Ovary (tissue), 9 donors: Measurements from ENCODE around the gene CCT3. TPM values are rescaled to one million over a fixed set of nuclear protein-coding genes. Genes with fewer than 3 reads are reported as not detected.

ENCODE experiments used
- DNase-seq, 5 donors: peaks; one replicate each; pipeline ENCODE4 v3.0.0-alpha.2; 2019 to 2020
- H3K27ac ChIP-seq, 2 donors: fragments of 200-600 bp; one replicate each; pipeline versions ENCODE4 v1.5.1 to v1.8.0; 2019 to 2022
- H3K27me3 ChIP-seq: fragments of 200-600 bp; one replicate; pipeline ENCODE4 v1.8.0; 2022
- H3K36me3 ChIP-seq: fragments of 200-600 bp; sonication (generic); one replicate; pipeline ENCODE4 v1.5.1; 2019
- H3K4me1 ChIP-seq: one replicate; pipeline ENCODE4 v1.8.1; 2013; ENCODE audit warnings: mild to moderate bottlenecking, moderate library complexity; ENCODE audit not compliant: insufficient read depth
- H3K4me3 ChIP-seq: fragments of 200-600 bp; sonication (generic); one replicate; pipeline ENCODE4 v1.5.1; 2017
- H3K9me3 ChIP-seq, 2 donors: fragments of 200-600 bp in 1 of 2; sonication (generic) in 1 of 2; one replicate each; pipeline versions ENCODE4 v1.5.1 to v1.8.1; 2013 to 2019; ENCODE audit warnings: mild to moderate bottlenecking in 1 of 2, moderate library complexity in 1 of 2
- EP300 ChIP-seq: sonication (generic); formaldehyde crosslinking; IDR thresholded peaks from one replicate; pipeline ENCODE4 v1.6.1; 2017; ENCODE audit warnings: antibody characterized with exemption
- POLR2A ChIP-seq: fragments of 450-650 bp; IDR thresholded peaks from one replicate; pipeline ENCODE4 v1.6.1; 2017; ENCODE audit warnings: antibody characterized with exemption, mild to moderate bottlenecking, moderate library complexity
- WGBS, 3 donors: extraction: QIAGEN DNeasy Blood & Tissue Kit in 1 of 3; methylation state at CpG; one replicate each; pipeline versions ENCODE4 v1.1.5 to v1.1.7; 2013 to 2017; 5-methylcytosine and 5-hydroxymethylcytosine counted together
- intact Hi-C, 4 donors: fragments of 100-400 bp; cut with DNase I; formaldehyde crosslinking; loops; one replicate each; pipeline versions ENCODE4 v1.11.0 to v1.15.1; 2022 to 2023
- polyA plus RNA-seq, 2 donors: library from polyadenylated mRNA; stranded (reverse); fragments of 200-250 nt in 1 of 2; fragments of 350-450 nt in 1 of 2; fragmentation: Illumina TruSeq in 1 of 2; extraction: RNeasy Lipid Tissue Mini Kit (QIAGEN cat#74804) in 1 of 2; gene quantifications; one replicate each; pipeline ENCODE4 v1.2.3, GENCODE V29; 2013 to 2014
- total RNA-seq, 7 donors: library from RNA; depleted of rRNA in 2 of 7; stranded (reverse); fragments of >200 nt in 2 of 7; fragmentation: NEBNext Ultra II Directional in 3 of 7; extraction: Animal tissue kit (Norgen Biotek cat#: 25700) in 3 of 7; gene quantifications; one replicate each; pipeline versions ENCODE4 v1.1.0 to v1.2.4, GENCODE V29; 2016 to 2023
- TF ChIP-seq, protein P1 (sequence below), 3 donors: fragments of 450-650 bp in 2 of 3; fragments of 200-600 bp in 1 of 3; IDR thresholded peaks; one replicate each; pipeline versions ENCODE4 v1.5.1 to v1.8.0; 2016 to 2022; ENCODE audit warnings: antibody characterized with exemption in 3 of 3, mild to moderate bottlenecking in 1 of 3
- donor health status: DM: no; HTN: no; CAD: no; lungs with moderate emphysema.
- donor health status: DM: no; HTN: no; CAD: no.
- donor health status: Bipolar disorder and iron deficiency.
- donor health status: DM: yes; HTN: yes; CAD: no.
- donor health status: DM: no; HTN: no; CAD: no.
- donor health status: DM: yes; HTN: yes; CAD: no.

The CCT3 gene
- total and polyA plus RNA-seq, 9 donors: 119 to 230 (median 175) TPM

DNA sequence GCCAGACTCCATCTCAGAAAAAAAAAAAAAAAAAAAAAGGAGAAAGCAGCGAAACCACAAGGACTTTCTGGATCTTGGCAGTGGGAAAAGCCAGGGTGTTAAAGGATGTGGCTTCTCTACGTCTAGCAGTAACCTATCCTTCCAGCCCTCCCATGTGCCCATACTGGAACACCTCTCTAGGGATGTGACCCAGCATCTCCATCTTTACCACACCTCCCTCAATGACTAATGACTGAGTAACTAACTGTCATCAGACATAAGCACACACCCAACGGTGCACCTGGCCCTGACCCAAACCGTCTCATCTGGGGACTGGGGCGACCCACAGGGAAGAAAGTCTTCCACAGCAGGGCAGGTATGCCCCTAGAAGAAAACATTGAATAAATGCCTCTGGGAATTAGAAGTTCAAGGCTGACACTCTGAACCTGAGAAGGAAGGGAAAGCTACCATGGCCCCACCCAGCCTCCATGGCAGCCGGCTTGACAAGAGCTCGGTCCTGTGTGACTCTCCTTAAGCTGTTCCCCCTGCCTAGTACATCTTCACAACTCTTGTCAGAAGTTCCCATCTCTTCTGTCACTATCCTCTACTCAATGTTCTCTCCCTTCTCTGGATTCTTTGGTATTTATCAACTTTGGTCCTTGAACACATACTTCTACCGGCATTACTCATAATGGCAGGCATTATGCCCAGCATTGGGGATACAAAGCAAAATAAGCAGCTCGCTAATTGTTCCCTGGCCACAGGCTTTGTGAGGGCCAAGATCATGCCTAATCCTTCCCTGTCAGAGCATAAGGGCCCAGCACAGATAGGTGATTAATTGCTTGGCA, 75.4 kb downstream of the CCT3 start:
- DNase-seq: no peak
- 57 to 64% (median 62%) methylated on average over 9 of the region's 9 CpGs for WGBS, 3 donors
- Histone ChIP-seq H3K9me3 (no peaks in the 10 kb centered on the region), H3K27me3 (no peaks in the 10 kb centered on the region), H3K27ac (no peak overlapping the region), H3K36me3 (no peaks in the 10 kb centered on the region), H3K4me1 (no peaks in the 10 kb centered on the region), H3K4me3 (no peak overlapping the region)
- intact Hi-C loops: no loop called here
- TF ChIP-seq, protein P1, sequence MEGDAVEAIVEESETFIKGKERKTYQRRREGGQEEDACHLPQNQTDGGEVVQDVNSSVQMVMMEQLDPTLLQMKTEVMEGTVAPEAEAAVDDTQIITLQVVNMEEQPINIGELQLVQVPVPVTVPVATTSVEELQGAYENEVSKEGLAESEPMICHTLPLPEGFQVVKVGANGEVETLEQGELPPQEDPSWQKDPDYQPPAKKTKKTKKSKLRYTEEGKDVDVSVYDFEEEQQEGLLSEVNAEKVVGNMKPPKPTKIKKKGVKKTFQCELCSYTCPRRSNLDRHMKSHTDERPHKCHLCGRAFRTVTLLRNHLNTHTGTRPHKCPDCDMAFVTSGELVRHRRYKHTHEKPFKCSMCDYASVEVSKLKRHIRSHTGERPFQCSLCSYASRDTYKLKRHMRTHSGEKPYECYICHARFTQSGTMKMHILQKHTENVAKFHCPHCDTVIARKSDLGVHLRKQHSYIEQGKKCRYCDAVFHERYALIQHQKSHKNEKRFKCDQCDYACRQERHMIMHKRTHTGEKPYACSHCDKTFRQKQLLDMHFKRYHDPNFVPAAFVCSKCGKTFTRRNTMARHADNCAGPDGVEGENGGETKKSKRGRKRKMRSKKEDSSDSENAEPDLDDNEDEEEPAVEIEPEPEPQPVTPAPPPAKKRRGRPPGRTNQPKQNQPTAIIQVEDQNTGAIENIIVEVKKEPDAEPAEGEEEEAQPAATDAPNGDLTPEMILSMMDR (IDR thresholded peaks at IDR 0.05): no peak
- TF ChIP-seq POLR2A (no peak), EP300 (no peak)

DNA sequence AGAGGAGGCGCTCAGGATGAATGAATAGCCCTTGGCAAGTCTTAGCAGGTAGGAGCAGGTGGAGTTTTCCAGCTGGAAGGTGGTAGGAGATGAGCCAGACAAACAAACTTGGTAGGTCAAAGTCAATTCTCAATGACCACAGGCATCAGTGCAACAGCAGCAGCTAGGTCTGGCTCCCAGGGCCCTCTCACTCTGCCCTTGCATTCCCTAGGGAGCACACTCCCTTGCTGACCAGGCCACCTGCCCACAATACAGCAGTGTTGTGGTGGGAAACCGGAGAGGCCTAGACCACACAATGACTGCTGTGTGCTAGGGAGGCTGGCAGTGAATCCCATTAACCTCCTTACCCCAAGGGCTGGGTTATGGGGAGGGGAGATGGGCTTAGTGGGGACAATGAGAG, 77.2 kb downstream of the CCT3 start:
- intact Hi-C loops: no loop called here
- Histone ChIP-seq H3K36me3 (no peaks in the 10 kb centered on the region), H3K4me1 (no peaks in the 10 kb centered on the region), H3K9me3 (no peaks in the 10 kb centered on the region), H3K27me3 (no peaks in the 10 kb centered on the region), H3K4me3 (no peak overlapping the region), H3K27ac (no peak overlapping the region)
- 81 to 93% (median 89%) methylated on average over 2 of the region's 2 CpGs for WGBS, 3 donors
- no peak for TF ChIP-seq EP300
- TF ChIP-seq, protein P1 (IDR thresholded peaks at IDR 0.05): no peak
- TF ChIP-seq POLR2A: no peak
- DNase-seq: no peak

DNA sequence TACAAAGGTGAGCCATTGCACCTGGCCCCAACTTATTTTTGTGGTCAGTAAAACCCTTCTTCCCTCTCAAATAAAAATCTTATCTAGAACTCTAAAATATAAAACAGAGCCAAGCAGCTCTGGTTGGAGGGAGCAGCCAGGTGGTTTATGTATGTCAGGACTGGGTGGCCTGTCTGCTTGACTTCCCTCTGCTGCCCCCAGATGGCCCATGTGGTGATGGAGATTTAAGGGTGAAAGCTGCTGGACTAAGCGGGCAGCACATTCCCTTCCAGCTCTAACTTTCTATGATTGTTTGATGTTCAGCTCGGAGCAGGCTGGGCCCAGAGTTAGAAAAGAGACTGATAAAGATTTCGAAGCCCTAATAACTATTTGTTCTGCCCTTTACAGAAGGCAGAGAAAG, 78.3 kb downstream of the CCT3 start:
- DNase-seq: no peak
- Histone ChIP-seq H3K27ac (no peak overlapping the region), H3K4me3 (no peak overlapping the region), H3K36me3 (no peaks in the 10 kb centered on the region), H3K4me1 (no peaks in the 10 kb centered on the region), H3K9me3 (no peaks in the 10 kb centered on the region), H3K27me3 (no peaks in the 10 kb centered on the region)
- intact Hi-C loops: loop anchor here in 1 of 4 donors (2.0 kb wide), 1 partner anchor 13 kb away; no protein-coding TSS in a partner anchor
- TF ChIP-seq POLR2A (no peak), EP300 (no peak)
- TF ChIP-seq, protein P1 (IDR thresholded peaks at IDR 0.05): no peak
- WGBS, 3 donors: 27 to 39% (median 28%) methylated on average over 3 of the region's 3 CpGs

Other genes starting within 250 kb of the CCT3 start
- gene LMNA, start 223.6 kb downstream of the CCT3 start, total RNA-seq: 100 to 1,000 TPM; 197 to 609 (median 377) TPM
- gene LMNA, start 223.6 kb downstream of the CCT3 start, polyA plus RNA-seq: 100 to 1,000 TPM in 1 of 2 donors, 10 to 100 TPM in 1; 50.1 to 157 TPM
- gene SEMA4A, start 184.7 kb downstream of the CCT3 start, total RNA-seq: 1 to 10 TPM; 2.7 to 9.0 (median 5.5) TPM
- gene SEMA4A, start 184.7 kb downstream of the CCT3 start, polyA plus RNA-seq: 1 to 10 TPM; 2.1 to 2.8 TPM
- gene SLC25A44, start 144.2 kb downstream of the CCT3 start, total RNA-seq: 10 to 100 TPM in 6 of 7 donors, 1 to 10 TPM in 1; 6.8 to 20.9 (median 16.8) TPM
- gene SLC25A44, start 144.2 kb downstream of the CCT3 start, polyA plus RNA-seq: 10 to 100 TPM in 1 of 2 donors, 1 to 10 TPM in 1; 7.3 to 21.0 TPM
- 10 to 100 TPM; 36.6 to 84.2 (median 53.0) TPM for gene PMF1, start 125.3 kb downstream of the CCT3 start, total RNA-seq
- gene PMF1, start 125.3 kb downstream of the CCT3 start, polyA plus RNA-seq: 10 to 100 TPM; 35.0 to 70.6 TPM
- 1 to 10 TPM; 1.4 to 4.6 (median 2.0) TPM for gene BGLAP, start 96.1 kb downstream of the CCT3 start, total RNA-seq
- gene BGLAP, start 96.1 kb downstream of the CCT3 start, polyA plus RNA-seq: 1 to 10 TPM in 1 of 2 donors, not detected in 1; 1.4 TPM
- 1 to 10 TPM in 4 of 7 donors, under 1 TPM in 3; 0.25 to 1.8 (median 1.3) TPM for gene PAQR6, start 90.2 kb downstream of the CCT3 start, total RNA-seq
- gene PAQR6, start 90.2 kb downstream of the CCT3 start, polyA plus RNA-seq: under 1 TPM; 0.67 to 0.72 TPM
- 10 to 100 TPM; 31.5 to 54.6 (median 44.6) TPM for gene SMG5, start 55.5 kb downstream of the CCT3 start, total RNA-seq
- 10 to 100 TPM; 30.1 to 31.1 TPM for gene SMG5, start 55.5 kb downstream of the CCT3 start, polyA plus RNA-seq
- gene TMEM79, start 54.0 kb downstream of the CCT3 start, total RNA-seq: 1 to 10 TPM in 6 of 7 donors, under 1 TPM in 1; 0.80 to 3.3 (median 2.2) TPM
- 1 to 10 TPM; 1.2 to 2.1 TPM for gene TMEM79, start 54.0 kb downstream of the CCT3 start, polyA plus RNA-seq
- gene GLMP, start 42.6 kb downstream of the CCT3 start, total RNA-seq: 10 to 100 TPM; 20.2 to 47.9 (median 32.3) TPM
- 10 to 100 TPM; 33.0 to 42.0 TPM for gene GLMP, start 42.6 kb downstream of the CCT3 start, polyA plus RNA-seq
- under 1 TPM in 4 of 7 donors, not detected in 3; 0.33 to 0.56 (median 0.40) TPM for gene VHLL, start 39.0 kb downstream of the CCT3 start, total RNA-seq
- gene VHLL, start 39.0 kb downstream of the CCT3 start, polyA plus RNA-seq: not detected
- not detected for gene TSACC, start 234 bp upstream of the CCT3 start, total RNA-seq
- under 1 TPM in 1 of 2 donors, not detected in 1; 1.00 TPM for gene TSACC, start 234 bp upstream of the CCT3 start, polyA plus RNA-seq
- gene RHBG, start 30.9 kb upstream of the CCT3 start, total RNA-seq: 10 to 100 TPM in 4 of 7 donors, 1 to 10 TPM in 3; 2.3 to 27.4 (median 13.6) TPM
- gene RHBG, start 30.9 kb upstream of the CCT3 start, polyA plus RNA-seq: 10 to 100 TPM in 1 of 2 donors, 1 to 10 TPM in 1; 2.5 to 19.5 TPM
- gene MEF2D, start 162.5 kb upstream of the CCT3 start, total RNA-seq: 10 to 100 TPM; 30.0 to 96.6 (median 64.0) TPM
- gene MEF2D, start 162.5 kb upstream of the CCT3 start, polyA plus RNA-seq: 10 to 100 TPM; 33.0 to 40.1 TPM
- gene IQGAP3, start 234.3 kb upstream of the CCT3 start, total RNA-seq: 1 to 10 TPM in 1 of 7 donors, under 1 TPM in 5, not detected in 1; 0.05 to 1.2 (median 0.30) TPM
- gene IQGAP3, start 234.3 kb upstream of the CCT3 start, polyA plus RNA-seq: under 1 TPM; 0.18 to 0.60 TPM
- gene TTC24, start 241.4 kb upstream of the CCT3 start, total RNA-seq: under 1 TPM in 1 of 7 donors, not detected in 6; 0.15 TPM
- gene TTC24, start 241.4 kb upstream of the CCT3 start, polyA plus RNA-seq: under 1 TPM in 1 of 2 donors, not detected in 1; 0.12 TPM